GM23338 (cell line): ENCODE data around the gene EEF2KMT. TPM values are rescaled to one million over a fixed set of nuclear protein-coding genes. Genes with fewer than 3 reads are reported as not detected.

Experiments used
- ATAC-seq: fragments of 200-7000 bp; cut with Tn5 transposase; 3 replicates; pipeline ENCODE4 v1.9.1; 2020
- DNase-seq: peaks from one replicate; pipeline ENCODE4 v3.0.0-alpha.2; 2015; ENCODE audit warnings: low spot score
- H2AFZ ChIP-seq: fragments of 200-600 bp; sonication (generic); 2 replicates; pipeline ENCODE4 v1.8.0; 2016; ENCODE audit warnings: antibody characterized with exemption, mild to moderate bottlenecking, moderate library complexity
- H3F3A ChIP-seq: fragments of 200-600 bp; sonication (generic); replicated peaks from 2 replicates; pipeline ENCODE4 v1.8.0; 2017; ENCODE audit warnings: antibody characterized with exemption, mixed run types, low read depth
- H3K27ac ChIP-seq: fragments of 200-600 bp; sonication (generic); 2 replicates; pipeline ENCODE4 v1.6.1; 2016; ENCODE audit warnings: low read depth
- H3K27me3 ChIP-seq: fragments of 200-600 bp; sonication (generic); 2 replicates; pipeline ENCODE4 v1.8.0; 2016; ENCODE audit warnings: mild to moderate bottlenecking, mixed run types, moderate library complexity; ENCODE audit not compliant: insufficient read depth
- H3K36me3 ChIP-seq: fragments of 200-600 bp; sonication (generic); 2 replicates; pipeline ENCODE4 v1.8.0; 2016; ENCODE audit warnings: mild to moderate bottlenecking; ENCODE audit not compliant: insufficient read depth
- H3K4me1 ChIP-seq: fragments of 200-600 bp; sonication (generic); 2 replicates; pipeline ENCODE4 v1.8.0; 2016; ENCODE audit warnings: mild to moderate bottlenecking, moderate library complexity; ENCODE audit not compliant: insufficient read depth
- H3K4me2 ChIP-seq: fragments of 200-600 bp; sonication (generic); 2 replicates; pipeline ENCODE4 v1.7.1; 2017; ENCODE audit warnings: mixed run types
- H3K4me3 ChIP-seq: fragments of 200-600 bp; sonication (generic); 2 replicates; pipeline ENCODE4 v1.6.1; 2016; ENCODE audit warnings: mixed run types
- H3K79me2 ChIP-seq: fragments of 200-600 bp; sonication (generic); replicated peaks from 2 replicates; pipeline ENCODE4 v1.8.0; 2017; ENCODE audit warnings: mild to moderate bottlenecking; ENCODE audit not compliant: insufficient read depth
- H3K9me2 ChIP-seq: fragments of 200-600 bp; sonication (generic); 2 replicates; pipeline ENCODE4 v1.8.0; 2017; ENCODE audit not compliant: insufficient read depth
- H4K20me1 ChIP-seq: fragments of 200-600 bp; sonication (generic); replicated peaks from 2 replicates; pipeline ENCODE4 v1.8.0; 2017; ENCODE audit warnings: mild to moderate bottlenecking; ENCODE audit not compliant: insufficient read depth
- H3K27ac Mint-ChIP-seq: 2 replicates; pipeline ENCODE4 v1.8.0; 2020; ENCODE audit warnings: inconsistent platforms, mild to moderate bottlenecking, moderate library complexity, mixed read lengths
- H3K27me3 Mint-ChIP-seq: 3 replicates; pipeline ENCODE4 v1.8.0; 2022; ENCODE audit warnings: low read depth, mild to moderate bottlenecking, moderate library complexity, mixed read lengths, inconsistent platforms; ENCODE audit not compliant: insufficient read depth, poor library complexity
- H3K36me3 Mint-ChIP-seq: 3 replicates; pipeline ENCODE4 v1.8.0; 2021; ENCODE audit warnings: low read depth, mild to moderate bottlenecking, inconsistent platforms, moderate library complexity, mixed read lengths
- H3K4me1 Mint-ChIP-seq: 3 replicates; pipeline ENCODE4 v1.8.0; 2020; ENCODE audit warnings: mild to moderate bottlenecking, inconsistent platforms, mixed read lengths
- H3K4me3 Mint-ChIP-seq: 3 replicates; pipeline ENCODE4 v1.8.0; 2021; ENCODE audit warnings: moderate library complexity, mild to moderate bottlenecking, inconsistent platforms, mixed read lengths
- H3K9me3 Mint-ChIP-seq: 3 replicates; pipeline ENCODE4 v1.8.0; 2020; ENCODE audit warnings: moderate library complexity, mild to moderate bottlenecking, inconsistent platforms, mixed read lengths
- CREB1 ChIP-seq: fragments of 250-450 bp; sonication (Bioruptor Pico); IDR thresholded peaks from 2 replicates; pipeline ENCODE4 v1.5.0; 2020; ENCODE audit warnings: low read depth, mild to moderate bottlenecking, moderate library complexity
- EZH2 ChIP-seq: fragments of 200-600 bp; sonication (generic); IDR thresholded peaks from one replicate; pipeline ENCODE4 v1.8.0; 2017; ENCODE audit warnings: antibody characterized with exemption, mild to moderate bottlenecking, low read depth; ENCODE audit not compliant: unreplicated experiment
- EZH2phosphoT487 ChIP-seq: fragments of 200-600 bp; sonication (generic); IDR thresholded peaks from one replicate; pipeline ENCODE4 v1.8.1; 2018; ENCODE audit warnings: antibody characterized with exemption; ENCODE audit not compliant: unreplicated experiment
- JUNB ChIP-seq: IDR thresholded peaks from one replicate; pipeline ENCODE4 v1.6.1; 2016; ENCODE audit warnings: antibody characterized with exemption; ENCODE audit not compliant: unreplicated experiment
- NANOG ChIP-seq: IDR thresholded peaks from 2 replicates; pipeline ENCODE4 v1.6.1; 2016; ENCODE audit warnings: antibody characterized with exemption, borderline replicate concordance
- POLR2AphosphoS5 ChIP-seq: IDR thresholded peaks from 2 replicates; pipeline ENCODE4 v1.6.1; 2016; ENCODE audit warnings: antibody characterized with exemption, low read depth
- STAT1 ChIP-seq: IDR thresholded peaks from one replicate; pipeline ENCODE4 v1.6.1; 2016; ENCODE audit warnings: antibody characterized with exemption; ENCODE audit not compliant: unreplicated experiment
- ZNF114 ChIP-seq: fragments of 250-450 bp; sonication (Bioruptor Pico); IDR thresholded peaks from 2 replicates; pipeline ENCODE4 v1.5.0; 2020; ENCODE audit warnings: mild to moderate bottlenecking, moderate library complexity
- ZNF331 ChIP-seq: fragments of 250-450 bp; sonication (Bioruptor Pico); IDR thresholded peaks from 2 replicates; pipeline ENCODE4 v1.5.0; 2020; ENCODE audit warnings: low read depth, mild to moderate bottlenecking, moderate library complexity
- polyA plus RNA-seq: library from polyadenylated mRNA; unstranded; fragments of >200 nt; fragmentation: Nextera tagmentation; extraction: Ambion mirVana; gene quantifications from 2 replicates; pipeline ENCODE4 v1.2.1, GENCODE V29; 2016
- total RNA-seq: library from RNA; depleted of rRNA; stranded (reverse); fragments of >200 nt; shearing (Covaris generic); gene quantifications from 2 replicates; pipeline ENCODE4 v1.2.3, GENCODE V29; 2014
- TF ChIP-seq, protein P1 (sequence below): fragments of 250-450 bp; sonication (Bioruptor Pico); IDR thresholded peaks from 2 replicates; pipeline ENCODE4 v1.5.0; 2020; ENCODE audit warnings: mild to moderate bottlenecking, moderate library complexity
- TF ChIP-seq, protein P2 (sequence below): IDR thresholded peaks from one replicate; pipeline ENCODE4 v1.6.1; 2018; ENCODE audit warnings: antibody characterized with exemption; ENCODE audit not compliant: unreplicated experiment
- TF ChIP-seq, protein P3 (sequence below), 2 experiments: fragments of 200-600 bp in 1 of 2; sonication (generic) in 1 of 2; conservative IDR thresholded peaks; 2 replicates each; pipeline versions ENCODE4 v1.5.1 to v1.6.1; 2016 to 2017; ENCODE audit warnings: antibody characterized with exemption in 2 of 2, low read depth in 2 of 2, mild to moderate bottlenecking in 2 of 2, moderate library complexity in 1 of 2
- TF ChIP-seq, protein P4 (sequence below): IDR thresholded peaks from 2 replicates; pipeline ENCODE4 v1.6.1; 2016; ENCODE audit warnings: antibody characterized with exemption

The EEF2KMT gene
- total and polyA plus RNA-seq, 2 experiments from 2014 or later = 24.0 to 37.1 TPM

DNA sequence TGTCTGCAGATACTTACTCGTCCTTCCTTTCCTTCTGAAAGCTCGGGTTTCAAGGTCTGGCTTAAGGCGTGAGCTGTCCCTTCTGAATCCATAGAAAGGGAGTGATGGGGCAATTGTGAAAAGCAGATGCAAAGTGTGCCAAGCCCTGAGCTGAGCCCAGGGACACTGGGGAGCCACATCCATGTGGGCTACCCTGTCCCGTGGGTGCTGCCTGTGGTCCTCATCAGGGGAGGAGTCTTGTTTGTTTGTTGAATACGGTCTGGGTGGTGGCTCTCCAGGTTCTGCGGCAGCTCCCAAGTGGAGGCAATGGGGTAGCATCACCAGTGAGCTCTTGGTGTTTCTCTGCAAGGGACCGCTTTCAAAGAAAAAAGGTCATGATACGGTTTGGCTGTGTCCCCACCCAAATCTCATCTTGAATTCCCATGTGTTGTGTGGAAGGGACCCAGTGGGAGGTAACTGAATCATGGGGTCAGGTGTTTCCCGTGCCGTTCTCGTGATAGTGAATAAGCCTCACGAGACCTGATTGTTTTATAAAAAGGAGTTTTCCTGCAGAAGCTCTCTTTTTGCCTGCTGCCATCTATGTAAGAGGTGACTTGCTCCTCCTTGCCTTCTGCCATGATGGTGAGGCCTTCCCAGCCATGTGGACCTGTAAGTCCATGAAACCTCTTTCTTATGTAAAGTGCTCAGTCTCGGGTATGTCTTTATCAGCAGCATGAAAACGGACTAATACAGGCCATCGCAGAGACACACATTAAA is 27.0 kb downstream of the EEF2KMT start:
- H3K27ac Mint-ChIP-seq = no peak overlapping the region
- H3K27ac ChIP-seq = no peak overlapping the region
- peaks cover 35% of the 10 kb centered on the region for H3K79me2 ChIP-seq
- no peak overlapping the region for H3K4me2 ChIP-seq
- 0 out of 3 replicates have a peak, but pooled peaks cover 3% of the 10 kb centered on the region for H3K9me3 Mint-ChIP-seq
- no peaks in the 10 kb centered on the region for H3K27me3 ChIP-seq
- peaks cover 18% of the 10 kb centered on the region for H3K4me1 Mint-ChIP-seq
- H3F3A ChIP-seq = no peaks in the 10 kb centered on the region; the same call in 1 of the 2 replicates
- H3K4me3 ChIP-seq = no peak overlapping the region
- peak overlapping the region; percentile 97; the same call in 1 of the 2 replicates for H2AFZ ChIP-seq
- DNase-seq (no peak), ATAC-seq (no peak)
- peaks cover 7% of the 10 kb centered on the region for H3K4me1 ChIP-seq
- no peaks in the 10 kb centered on the region for H3K9me2 ChIP-seq
- H4K20me1 ChIP-seq = no peaks in the 10 kb centered on the region; the same call in 1 of the 2 replicates
- H3K36me3 Mint-ChIP-seq = peaks cover 14% of the 10 kb centered on the region
- TF ChIP-seq, protein P1, sequence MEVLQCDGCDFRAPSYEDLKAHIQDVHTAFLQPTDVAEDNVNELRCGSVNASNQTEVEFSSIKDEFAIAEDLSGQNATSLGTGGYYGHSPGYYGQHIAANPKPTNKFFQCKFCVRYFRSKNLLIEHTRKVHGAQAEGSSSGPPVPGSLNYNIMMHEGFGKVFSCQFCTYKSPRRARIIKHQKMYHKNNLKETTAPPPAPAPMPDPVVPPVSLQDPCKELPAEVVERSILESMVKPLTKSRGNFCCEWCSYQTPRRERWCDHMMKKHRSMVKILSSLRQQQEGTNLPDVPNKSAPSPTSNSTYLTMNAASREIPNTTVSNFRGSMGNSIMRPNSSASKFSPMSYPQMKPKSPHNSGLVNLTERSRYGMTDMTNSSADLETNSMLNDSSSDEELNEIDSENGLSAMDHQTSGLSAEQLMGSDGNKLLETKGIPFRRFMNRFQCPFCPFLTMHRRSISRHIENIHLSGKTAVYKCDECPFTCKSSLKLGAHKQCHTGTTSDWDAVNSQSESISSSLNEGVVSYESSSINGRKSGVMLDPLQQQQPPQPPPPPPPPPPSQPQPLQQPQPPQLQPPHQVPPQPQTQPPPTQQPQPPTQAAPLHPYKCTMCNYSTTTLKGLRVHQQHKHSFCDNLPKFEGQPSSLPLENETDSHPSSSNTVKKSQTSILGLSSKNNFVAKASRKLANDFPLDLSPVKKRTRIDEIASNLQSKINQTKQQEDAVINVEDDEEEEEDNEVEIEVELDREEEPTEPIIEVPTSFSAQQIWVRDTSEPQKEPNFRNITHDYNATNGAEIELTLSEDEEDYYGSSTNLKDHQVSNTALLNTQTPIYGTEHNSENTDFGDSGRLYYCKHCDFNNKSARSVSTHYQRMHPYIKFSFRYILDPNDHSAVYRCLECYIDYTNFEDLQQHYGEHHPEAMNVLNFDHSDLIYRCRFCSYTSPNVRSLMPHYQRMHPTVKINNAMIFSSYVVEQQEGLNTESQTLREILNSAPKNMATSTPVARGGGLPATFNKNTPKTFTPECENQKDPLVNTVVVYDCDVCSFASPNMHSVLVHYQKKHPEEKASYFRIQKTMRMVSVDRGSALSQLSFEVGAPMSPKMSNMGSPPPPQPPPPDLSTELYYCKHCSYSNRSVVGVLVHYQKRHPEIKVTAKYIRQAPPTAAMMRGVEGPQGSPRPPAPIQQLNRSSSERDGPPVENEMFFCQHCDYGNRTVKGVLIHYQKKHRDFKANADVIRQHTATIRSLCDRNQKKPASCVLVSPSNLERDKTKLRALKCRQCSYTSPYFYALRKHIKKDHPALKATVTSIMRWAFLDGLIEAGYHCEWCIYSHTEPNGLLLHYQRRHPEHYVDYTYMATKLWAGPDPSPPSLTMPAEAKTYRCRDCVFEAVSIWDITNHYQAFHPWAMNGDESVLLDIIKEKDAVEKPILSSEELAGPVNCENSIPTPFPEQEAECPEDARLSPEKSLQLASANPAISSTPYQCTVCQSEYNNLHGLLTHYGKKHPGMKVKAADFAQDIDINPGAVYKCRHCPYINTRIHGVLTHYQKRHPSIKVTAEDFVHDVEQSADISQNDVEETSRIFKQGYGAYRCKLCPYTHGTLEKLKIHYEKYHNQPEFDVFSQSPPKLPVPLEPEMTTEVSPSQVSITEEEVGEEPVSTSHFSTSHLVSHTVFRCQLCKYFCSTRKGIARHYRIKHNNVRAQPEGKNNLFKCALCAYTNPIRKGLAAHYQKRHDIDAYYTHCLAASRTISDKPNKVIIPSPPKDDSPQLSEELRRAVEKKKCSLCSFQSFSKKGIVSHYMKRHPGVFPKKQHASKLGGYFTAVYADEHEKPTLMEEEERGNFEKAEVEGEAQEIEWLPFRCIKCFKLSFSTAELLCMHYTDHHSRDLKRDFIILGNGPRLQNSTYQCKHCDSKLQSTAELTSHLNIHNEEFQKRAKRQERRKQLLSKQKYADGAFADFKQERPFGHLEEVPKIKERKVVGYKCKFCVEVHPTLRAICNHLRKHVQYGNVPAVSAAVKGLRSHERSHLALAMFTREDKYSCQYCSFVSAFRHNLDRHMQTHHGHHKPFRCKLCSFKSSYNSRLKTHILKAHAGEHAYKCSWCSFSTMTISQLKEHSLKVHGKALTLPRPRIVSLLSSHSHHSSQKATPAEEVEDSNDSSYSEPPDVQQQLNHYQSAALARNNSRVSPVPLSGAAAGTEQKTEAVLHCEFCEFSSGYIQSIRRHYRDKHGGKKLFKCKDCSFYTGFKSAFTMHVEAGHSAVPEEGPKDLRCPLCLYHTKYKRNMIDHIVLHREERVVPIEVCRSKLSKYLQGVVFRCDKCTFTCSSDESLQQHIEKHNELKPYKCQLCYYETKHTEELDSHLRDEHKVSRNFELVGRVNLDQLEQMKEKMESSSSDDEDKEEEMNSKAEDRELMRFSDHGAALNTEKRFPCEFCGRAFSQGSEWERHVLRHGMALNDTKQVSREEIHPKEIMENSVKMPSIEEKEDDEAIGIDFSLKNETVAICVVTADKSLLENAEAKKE (CRISPR knock-in tag) = no peak
- TF ChIP-seq, protein P2, sequence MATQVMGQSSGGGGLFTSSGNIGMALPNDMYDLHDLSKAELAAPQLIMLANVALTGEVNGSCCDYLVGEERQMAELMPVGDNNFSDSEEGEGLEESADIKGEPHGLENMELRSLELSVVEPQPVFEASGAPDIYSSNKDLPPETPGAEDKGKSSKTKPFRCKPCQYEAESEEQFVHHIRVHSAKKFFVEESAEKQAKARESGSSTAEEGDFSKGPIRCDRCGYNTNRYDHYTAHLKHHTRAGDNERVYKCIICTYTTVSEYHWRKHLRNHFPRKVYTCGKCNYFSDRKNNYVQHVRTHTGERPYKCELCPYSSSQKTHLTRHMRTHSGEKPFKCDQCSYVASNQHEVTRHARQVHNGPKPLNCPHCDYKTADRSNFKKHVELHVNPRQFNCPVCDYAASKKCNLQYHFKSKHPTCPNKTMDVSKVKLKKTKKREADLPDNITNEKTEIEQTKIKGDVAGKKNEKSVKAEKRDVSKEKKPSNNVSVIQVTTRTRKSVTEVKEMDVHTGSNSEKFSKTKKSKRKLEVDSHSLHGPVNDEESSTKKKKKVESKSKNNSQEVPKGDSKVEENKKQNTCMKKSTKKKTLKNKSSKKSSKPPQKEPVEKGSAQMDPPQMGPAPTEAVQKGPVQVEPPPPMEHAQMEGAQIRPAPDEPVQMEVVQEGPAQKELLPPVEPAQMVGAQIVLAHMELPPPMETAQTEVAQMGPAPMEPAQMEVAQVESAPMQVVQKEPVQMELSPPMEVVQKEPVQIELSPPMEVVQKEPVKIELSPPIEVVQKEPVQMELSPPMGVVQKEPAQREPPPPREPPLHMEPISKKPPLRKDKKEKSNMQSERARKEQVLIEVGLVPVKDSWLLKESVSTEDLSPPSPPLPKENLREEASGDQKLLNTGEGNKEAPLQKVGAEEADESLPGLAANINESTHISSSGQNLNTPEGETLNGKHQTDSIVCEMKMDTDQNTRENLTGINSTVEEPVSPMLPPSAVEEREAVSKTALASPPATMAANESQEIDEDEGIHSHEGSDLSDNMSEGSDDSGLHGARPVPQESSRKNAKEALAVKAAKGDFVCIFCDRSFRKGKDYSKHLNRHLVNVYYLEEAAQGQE = no peak
- TF ChIP-seq STAT1 (no peak), POLR2AphosphoS5 (no peak), CREB1 (no peak), EZH2 (no peak), ZNF331 (CRISPR knock-in tag) (no peak), EZH2phosphoT487 (no peak), NANOG (no peak), ZNF114 (no peak), JUNB (no peak)
- TF ChIP-seq, protein P3, sequence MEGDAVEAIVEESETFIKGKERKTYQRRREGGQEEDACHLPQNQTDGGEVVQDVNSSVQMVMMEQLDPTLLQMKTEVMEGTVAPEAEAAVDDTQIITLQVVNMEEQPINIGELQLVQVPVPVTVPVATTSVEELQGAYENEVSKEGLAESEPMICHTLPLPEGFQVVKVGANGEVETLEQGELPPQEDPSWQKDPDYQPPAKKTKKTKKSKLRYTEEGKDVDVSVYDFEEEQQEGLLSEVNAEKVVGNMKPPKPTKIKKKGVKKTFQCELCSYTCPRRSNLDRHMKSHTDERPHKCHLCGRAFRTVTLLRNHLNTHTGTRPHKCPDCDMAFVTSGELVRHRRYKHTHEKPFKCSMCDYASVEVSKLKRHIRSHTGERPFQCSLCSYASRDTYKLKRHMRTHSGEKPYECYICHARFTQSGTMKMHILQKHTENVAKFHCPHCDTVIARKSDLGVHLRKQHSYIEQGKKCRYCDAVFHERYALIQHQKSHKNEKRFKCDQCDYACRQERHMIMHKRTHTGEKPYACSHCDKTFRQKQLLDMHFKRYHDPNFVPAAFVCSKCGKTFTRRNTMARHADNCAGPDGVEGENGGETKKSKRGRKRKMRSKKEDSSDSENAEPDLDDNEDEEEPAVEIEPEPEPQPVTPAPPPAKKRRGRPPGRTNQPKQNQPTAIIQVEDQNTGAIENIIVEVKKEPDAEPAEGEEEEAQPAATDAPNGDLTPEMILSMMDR (conservative IDR thresholded peaks at IDR 0.05; ENCODE audit: low read depth in 2 of 2) = no peak
- TF ChIP-seq, protein P4, sequence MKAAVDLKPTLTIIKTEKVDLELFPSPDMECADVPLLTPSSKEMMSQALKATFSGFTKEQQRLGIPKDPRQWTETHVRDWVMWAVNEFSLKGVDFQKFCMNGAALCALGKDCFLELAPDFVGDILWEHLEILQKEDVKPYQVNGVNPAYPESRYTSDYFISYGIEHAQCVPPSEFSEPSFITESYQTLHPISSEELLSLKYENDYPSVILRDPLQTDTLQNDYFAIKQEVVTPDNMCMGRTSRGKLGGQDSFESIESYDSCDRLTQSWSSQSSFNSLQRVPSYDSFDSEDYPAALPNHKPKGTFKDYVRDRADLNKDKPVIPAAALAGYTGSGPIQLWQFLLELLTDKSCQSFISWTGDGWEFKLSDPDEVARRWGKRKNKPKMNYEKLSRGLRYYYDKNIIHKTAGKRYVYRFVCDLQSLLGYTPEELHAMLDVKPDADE = no peak
- H3K36me3 ChIP-seq = no peaks in the 10 kb centered on the region
- peaks cover 13% of the 10 kb centered on the region for H3K27me3 Mint-ChIP-seq
- no peak overlapping the region for H3K4me3 Mint-ChIP-seq
